ENCODE data around the gene GABRA4.

The GABRA4 gene

DNA sequence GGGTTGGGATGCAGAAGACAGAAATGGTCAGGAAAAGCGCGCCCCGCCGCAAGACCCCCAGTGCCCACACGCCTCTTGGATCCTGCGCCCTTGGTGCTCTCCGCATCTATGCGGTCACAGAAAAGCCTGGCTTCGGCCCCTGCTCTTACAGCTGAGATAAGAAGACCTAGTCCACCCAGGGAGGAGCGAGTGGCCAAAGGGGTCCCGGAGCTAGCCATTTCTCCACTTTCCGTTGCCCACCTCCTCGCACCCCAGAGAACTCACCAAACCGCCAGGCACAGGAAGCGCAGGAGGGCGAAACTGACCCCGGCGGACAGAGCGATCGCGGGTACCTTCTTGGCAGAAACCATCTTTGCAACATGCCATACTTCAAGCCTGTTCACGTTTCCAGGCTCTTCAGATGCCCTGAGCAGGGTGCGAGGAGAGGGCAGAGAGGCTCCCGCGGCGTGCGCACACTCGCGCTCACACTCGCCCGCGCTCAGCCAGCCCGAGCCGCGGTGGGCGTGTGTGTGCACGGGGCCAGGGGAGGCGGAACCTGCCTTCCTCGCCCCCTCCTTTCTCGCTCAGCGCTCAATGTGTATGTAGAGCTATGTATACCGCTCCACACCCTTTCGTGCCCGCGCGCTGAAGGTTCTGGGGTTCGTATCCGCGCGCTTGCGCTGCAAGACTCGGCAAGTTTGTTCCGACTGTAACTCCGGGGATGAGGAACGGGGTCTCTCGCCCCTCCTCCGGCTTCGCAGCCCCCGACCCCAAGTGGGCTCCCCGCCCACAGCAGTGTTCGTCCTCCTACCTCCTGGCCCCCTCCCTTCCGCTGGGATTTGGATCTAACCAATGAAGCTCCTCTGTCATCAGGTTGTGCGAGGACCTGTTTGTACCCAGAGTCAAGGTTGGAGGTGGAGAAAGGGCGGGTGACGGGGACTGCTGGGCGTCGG, at the start of gene GABRA4:
GABRA4 (minus strand) TSS at position 507 of the 932 bp plus-strand sequence; CDS start at position 350, 157 bp downstream.
- no peak for DNase-seq (ENCODE audit: low read depth in 2 of 2)

DNA sequence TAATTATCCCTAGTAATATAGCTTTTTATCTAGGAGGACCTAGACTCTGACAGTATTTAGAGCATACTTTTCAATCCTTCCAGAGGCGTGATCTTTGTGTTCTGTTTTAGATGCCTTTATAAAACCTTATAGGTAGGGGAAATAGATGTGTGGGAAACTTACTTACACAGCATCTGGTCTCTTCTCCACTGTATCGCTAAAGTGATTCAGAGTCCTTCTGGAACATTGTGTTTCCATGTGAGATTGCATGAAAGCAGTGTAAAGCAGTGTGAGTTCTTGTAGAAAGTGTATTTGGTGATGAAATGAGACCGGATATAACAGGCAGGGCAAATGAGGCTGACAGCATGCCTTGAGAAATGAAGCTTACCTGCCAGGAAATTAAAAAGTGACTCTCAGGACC, 47.4 kb upstream of the GABRA4 start:
- DNase-seq (ENCODE audit: low read depth in 2 of 2) = no peak

DNA sequence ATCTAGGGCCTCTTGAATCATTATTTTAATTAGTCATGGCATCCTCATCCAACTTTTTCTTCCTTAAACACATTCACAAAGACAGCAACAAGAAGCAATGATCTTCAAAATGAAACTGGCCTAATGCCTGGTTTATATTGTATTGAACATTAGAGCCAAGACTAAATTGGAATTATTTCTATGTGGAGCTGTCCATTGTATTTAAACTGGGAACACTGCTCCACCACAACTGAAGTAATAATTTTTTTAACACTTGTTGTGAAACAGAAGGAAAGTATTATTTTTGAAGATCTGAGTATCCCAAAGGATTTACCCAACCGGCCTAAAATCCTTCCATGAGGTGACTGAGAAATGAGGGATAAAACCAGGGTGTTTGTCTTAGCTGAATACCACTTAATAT, 44.9 kb upstream of the GABRA4 start:
- no peak for DNase-seq (ENCODE audit: low read depth in 2 of 2)

DNA sequence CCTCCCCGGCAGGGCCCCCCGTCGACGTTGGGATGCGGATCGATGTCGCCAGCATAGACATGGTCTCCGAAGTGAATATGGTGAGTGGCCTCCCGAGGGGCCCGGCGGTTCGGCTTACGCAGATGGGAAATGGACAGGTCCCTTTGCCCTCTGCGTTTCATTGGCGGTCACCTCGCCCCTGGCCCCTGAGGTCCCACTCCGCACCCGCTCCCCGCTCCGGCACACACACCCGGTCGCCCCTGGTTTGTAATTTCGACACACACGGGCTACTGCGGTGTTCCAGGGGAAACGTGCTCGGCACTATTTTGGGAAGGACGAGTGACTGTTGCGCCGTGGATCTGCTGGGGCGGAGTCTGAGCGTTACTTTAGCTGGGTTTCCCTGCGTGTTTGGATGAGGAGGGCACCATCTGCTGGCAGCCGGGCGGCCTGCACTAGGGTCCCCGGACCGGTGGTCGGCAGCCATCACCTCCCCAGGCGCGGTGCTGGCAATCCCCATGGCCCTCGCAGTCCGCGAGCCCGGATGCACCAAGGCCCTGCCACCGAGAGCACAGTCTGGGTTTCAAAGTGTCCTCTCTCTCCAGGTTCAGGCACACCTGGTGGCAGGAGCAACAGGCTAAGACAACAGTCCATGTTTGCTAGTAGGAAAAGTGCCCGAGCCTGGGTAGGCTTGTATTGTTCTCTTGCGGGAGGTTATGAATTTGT, 39.2 kb upstream of the GABRA4 start:
- DNase-seq (ENCODE audit: low read depth in 2 of 2) = no peak

DNA sequence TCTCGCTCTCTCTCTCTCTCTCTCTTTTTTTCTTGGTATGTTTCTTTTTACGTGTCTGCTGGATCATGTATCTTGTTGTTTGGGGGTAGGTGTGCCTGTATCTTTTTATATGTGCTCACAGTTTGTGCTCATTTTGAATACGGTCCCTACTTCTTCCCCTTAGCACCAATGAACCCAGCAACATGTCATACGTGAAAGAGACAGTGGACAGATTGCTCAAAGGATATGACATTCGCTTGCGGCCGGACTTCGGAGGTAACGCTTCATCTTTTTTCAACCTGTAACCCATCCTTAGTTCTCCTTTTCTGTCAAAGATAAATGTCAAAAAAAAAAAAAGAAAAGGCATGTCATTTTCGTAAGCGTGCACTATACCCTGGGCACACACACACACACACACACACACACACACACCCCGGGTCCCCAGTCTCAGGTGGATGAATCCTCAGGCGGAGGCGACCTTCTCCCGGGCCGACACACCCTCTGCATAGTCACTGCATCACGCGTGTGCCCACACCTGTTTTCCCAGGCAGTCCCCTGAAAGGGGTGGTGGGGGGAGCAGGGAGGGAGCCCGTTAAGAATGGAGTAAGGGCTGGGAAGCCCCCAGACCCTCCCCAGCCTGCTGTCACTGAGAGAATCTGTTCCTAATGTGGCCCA, 38.5 kb upstream of the GABRA4 start:
- DNase-seq (ENCODE audit: low read depth in 2 of 2) = no peak

DNA sequence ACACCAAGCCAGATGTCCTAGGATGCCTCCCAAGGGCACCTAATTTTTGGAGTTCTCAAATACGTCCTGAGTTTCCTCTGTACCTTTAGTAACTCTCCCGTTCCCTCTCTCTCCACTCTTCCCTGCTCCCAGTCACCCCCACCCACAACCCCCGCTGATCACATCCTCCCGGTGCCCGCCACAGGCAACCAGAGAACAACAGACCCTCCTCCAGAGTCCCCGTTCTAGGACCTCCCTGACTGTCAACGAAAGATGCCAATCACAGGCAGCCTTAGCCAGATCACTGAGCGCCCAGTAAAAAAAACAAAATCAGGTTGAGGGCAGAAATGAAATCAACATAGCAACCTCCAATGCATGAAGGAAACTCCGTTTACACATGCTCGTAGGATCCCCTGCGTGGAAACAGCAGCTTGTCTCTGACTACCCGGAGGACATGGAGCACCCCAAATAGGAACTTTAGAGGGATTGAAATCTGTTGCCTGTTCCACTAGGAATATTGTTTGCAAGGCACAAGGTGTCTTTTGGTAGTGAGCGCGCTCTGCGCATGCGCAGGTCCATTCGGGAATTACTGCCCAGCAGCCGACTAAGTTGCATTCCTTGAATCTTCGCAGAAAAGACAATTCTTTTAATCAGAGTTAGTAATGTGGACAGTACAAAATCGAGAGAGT, 37.8 kb upstream of the GABRA4 start, which contains the start of gene GABRB1:
GABRB1 (plus strand) TSS at position 557 of the 668 bp plus-strand sequence.
- DNase-seq (ENCODE audit: low read depth in 2 of 2) = no peak

DNA sequence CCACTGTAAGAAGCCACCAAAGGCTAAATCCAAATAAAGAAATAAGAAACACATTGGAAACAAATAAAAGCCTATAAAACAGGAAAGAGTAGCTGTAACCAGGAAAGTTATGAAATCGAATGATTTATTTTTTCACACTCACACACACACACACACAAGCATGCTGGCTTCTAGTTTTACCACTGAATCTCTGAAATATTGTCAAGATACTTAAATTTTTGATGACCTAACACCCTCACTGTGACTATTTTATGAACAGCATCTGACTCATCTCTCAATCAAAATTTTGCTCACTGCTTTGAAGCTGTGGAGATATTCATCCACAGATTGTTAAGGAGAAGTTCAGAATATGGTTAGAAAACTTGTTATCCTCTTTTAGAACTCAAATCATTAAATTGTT, 24.1 kb upstream of the GABRA4 start:
- DNase-seq (ENCODE audit: low read depth in 2 of 2) = no peak

DNA sequence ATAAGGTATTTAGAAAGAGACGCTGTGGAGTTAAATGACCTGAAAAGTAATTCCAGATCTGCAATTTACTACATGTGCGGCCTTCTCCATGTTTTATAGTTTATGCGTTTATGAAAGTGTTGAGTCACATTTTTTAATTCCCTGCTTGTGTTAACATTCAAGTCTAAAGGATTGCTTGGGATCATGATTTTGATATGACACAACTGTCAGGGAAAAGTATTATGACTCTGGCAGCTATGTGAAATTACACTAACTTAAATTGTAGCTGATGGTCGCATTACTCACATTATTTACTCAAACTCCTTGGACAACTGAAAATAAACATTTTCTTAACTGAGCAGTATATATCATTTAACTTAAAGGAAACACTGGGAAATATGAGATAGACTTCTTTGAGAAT, 23.7 kb upstream of the GABRA4 start:
- DNase-seq (ENCODE audit: low read depth in 2 of 2) = no peak

DNA sequence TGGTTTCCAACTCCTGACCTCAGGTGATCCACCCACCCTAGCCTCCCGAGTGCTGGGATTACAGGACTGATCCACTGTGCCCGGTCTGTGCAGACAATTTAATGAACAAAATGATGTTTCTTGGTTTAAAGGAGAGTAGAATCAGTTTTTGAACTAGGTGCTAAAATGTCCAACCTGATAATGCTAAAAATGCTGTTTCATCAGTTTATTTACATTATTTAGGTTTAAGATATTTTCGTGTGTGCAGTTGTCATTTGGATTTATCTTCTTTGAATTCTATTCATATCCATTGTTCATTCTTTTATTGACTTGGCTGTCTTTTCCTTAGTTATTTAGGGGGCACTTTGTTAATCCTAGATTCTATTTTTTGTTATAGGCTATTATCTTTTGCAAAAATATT, 20.0 kb upstream of the GABRA4 start:
- DNase-seq (ENCODE audit: low read depth in 2 of 2) = no peak

DNA sequence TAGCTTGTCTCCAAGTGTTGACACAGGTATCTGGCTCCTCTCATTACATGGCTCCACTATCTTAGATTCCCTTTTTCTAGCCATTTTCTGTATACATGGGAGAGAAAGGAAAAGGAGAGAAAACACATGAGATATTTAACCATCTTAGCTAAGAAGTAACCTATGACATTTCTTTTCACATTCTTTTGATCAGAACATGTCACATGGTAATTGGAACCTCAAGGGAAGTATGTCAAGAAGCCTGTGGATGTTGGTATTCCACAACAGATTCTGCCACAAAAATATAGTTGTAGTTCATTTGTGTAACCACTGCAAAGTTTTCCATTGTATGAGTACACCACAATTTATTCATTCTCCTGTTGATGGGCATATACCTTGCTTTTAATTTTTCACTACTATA, 19.3 kb upstream of the GABRA4 start:
- DNase-seq (ENCODE audit: low read depth in 2 of 2) = no peak

DNA sequence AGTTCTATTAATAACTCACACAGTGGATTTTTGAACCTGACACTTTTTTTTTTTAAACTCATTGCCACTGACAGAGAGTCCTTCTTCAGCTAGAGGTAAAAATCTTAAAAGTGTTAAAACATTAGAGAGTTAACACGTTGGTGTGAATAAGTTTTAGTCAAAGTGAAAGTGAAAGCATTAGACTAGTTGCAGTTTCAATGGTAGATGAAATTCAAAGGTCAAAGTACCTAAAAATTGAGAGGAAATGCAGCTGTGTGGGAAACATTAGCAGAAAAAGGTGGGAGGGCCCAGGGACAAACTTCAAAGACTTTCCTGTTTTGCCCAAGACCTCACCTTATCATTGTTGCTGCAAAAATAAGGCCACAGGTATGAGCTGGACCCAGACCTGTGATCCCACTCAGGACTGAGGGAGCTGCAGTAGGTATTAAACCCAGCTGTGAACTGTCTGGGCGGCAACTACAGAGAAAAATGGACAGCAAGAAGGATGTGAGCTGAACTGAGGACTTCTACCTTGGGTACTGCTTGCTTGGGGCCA, 17.6 kb upstream of the GABRA4 start:
- DNase-seq (ENCODE audit: low read depth in 2 of 2) = no peak

DNA sequence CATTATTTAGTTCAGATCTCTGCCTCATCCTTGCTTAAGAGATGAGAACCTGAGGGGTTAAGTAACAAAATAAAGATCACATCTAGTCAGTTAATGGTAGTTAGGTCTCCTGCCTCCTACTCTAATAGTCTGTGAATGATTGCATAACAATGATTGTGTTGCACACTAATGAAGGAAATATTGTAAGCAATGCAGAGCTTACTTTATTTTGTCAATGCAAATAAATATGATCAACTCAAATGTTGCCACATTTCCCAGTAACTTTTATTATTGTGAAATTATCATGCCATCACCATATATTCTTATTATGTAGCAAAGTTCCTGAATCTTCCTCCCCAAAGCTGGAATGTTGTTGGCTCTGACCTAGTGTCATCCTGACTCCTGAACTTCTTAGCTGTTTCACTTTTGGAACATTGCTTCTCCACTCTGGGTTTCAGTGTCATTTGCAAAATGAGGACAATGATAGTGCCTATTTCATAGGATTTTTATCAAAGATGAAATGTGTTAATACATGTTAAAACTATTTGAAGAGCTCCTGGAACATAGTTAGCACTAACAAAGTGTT, 17.0 kb upstream of the GABRA4 start:
- DNase-seq (ENCODE audit: low read depth in 2 of 2) = no peak

DNA sequence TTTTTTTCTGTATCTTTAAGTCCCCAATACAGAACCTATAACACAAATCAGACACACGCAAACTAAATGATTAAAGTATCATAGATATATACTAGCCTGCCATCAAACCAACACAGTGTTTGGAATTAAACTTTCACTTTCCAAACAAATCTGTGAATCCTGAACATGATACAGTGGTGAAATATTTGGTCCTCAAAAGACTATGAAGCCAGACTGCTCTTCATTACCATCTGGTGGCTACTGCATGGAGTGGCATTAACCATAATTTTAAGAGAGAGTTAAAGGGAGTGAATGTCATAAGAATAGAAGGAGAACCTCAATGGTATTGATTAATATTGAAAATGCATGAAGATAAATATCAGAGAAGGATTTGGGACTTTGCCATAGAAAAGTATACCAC, 9.2 kb upstream of the GABRA4 start:
- no peak for DNase-seq (ENCODE audit: low read depth in 2 of 2)

DNA sequence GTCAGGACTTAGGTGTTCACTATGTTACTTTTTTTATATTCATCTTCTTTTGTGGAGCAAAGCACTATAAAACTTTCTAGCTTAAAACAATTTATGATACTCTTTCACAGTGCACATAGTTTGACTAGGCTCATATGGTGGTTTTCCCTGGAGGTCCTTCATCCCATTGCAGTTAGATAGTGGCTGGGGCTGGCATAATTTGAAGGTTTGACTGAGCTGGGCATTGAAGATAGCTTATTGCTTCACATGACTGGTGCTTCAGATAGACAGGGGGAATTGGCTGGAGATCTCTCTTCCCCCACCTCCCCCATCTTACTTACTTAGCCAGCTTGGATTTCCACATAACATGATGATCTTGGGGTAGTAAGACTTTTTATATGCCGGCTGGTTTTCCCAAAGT, 7.0 kb upstream of the GABRA4 start:
- no peak for DNase-seq (ENCODE audit: low read depth in 2 of 2)

DNA sequence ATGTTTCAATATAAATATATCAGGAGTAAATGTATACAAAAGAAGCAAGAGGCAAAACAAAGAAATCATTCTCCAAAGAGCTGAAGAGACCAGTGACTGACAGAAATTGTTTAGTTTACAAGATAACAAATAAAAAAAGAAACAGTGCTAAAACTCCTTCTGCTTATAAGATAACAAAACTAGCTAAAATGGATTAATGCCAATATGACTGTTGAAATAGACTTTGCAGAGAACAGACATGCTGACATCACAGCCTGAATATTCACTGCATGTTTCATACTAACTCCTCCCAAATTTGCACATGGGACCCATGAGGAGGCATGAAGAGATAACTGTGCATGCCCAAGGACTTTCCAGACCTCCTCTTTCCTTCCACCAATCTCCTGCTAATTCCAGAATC, 6.2 kb upstream of the GABRA4 start:
- no peak for DNase-seq (ENCODE audit: low read depth in 2 of 2)

DNA sequence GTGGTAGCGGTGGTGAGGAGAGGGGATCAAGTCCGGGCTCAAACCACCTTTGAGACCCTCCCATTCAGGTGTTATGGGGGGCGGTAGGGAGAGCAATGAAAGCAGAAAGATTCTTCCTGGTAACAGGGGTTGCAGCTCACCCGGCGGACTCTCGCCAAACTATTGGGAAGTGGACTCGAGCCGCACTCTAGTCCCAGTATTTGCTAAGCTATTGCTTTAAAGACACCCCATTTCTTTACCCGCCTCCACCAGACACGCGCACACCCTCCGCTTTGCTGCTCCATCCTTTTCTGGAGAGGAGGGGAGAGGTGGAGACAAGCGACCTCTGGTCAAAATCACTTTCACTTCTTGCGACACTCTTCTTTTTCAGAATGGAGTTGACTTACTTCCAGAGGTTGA, 625 bp upstream of the GABRA4 start:
- DNase-seq (ENCODE audit: low read depth in 2 of 2) = no peak

DNA sequence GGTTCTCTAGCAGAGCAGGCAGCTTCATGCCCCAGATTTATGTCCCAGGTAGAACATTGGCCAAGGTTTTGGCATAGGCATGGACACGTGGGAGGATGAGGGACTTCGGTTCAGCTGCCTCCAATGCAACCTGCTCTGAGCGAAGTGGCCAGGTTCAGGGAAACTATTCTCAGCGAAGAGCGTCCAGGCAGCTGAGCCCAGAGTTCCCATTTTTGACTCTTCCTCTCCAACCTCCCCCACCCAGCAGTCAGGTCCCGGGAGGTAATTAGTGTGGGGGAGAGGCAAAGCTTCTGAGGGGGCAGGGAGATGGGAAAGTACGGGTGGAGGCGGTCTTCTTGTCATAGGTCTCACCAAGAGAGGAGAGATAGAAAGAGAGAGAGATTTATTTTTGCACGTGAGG, 1.0 kb downstream of the GABRA4 start:
- no peak for DNase-seq (ENCODE audit: low read depth in 2 of 2)

DNA sequence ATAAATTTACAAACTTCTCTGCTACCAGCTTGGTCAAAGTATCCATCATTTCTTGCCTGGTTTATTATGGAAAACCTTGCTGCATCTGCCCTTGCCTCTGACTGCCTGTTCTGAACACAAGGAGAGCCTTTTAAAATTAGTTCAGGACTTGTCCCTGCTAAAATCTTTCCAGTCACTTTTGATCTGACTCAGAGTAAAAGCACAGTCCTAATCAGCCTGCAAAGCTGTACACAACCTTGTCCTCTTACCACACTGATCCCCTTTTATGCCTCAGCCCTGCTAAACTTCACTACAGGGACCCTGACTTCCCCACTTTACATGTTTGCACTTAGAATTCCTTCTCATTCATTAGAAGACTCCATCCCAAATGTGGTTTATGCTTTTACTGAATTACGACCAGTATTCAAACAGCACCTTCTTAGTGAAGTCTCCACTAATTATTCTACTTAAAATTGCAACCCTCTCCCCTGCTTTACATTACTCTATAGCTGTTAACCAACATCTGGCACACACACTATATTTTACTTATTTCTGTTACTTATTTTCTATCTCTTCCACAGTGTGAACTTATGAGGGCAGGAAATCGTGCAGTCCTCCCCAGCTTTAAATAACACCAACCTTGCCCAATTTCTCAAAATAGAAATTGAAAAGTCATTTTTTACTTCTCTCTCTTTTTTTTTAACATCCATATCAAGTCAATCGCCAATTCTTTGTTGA, 6.3 kb downstream of the GABRA4 start:
- DNase-seq (ENCODE audit: low read depth in 2 of 2) = no peak

DNA sequence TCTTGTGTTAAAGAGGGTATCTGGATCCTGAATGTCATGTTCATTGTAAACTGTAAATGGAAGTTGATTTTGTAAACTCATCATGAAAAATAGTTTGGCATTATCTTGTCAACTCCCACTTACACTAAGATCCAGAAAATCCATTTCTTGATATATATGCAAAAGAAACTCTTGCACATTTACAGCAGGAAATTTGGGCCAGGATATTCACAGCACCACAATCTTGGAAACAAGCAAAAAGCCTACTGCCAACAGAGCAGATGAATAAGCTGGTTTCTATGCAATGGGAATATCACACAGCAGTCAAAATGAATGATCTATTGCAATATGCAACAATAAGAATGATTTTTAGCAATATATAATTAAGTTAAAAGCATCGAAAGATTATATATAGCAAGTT, 8.6 kb downstream of the GABRA4 start:
- no peak for DNase-seq (ENCODE audit: low read depth in 2 of 2)

DNA sequence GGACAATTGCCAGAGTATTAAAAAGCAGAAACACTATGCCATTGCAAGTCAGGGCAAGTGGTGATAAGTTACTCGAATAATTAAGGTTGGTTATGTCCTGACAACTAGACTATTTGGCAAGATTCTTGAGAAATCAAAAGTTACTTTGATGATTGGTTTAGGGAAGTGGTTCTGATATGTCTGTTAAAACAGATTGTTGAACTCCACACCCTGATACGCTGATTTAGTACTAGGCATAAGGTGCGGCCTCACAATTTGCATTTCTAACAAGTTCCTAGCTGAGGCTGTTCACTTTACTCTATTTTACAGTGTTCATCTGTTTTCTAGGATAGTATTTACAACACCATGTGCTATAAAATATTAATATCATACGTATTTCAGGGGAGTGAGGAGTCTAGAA, 12.5 kb downstream of the GABRA4 start:
- DNase-seq (ENCODE audit: low read depth in 2 of 2) = no peak

DNA sequence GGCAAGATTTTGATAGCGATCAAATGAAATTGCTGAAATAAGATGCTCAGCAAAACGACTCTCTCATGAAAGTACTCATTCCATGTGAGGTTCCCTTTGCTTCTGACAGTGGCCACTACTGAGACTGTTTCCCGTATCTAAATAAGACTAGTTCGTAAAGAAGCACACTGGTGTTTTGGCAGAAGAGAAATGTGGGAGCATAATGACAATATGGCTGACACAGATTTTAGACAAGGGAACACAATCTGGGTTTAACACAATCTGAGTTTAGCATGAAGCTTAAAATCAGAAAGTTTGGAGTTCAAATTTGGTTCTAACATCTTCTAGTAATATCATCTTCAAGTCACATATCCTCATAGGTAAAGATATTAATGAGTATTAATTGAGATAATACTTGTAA, 13.7 kb downstream of the GABRA4 start:
- DNase-seq (ENCODE audit: low read depth in 2 of 2) = no peak

Measured in stimulated activated CD8-positive, alpha-beta memory T cell treated with anti-CD3 and anti-CD28 coated beads, Interleukin-7, amount 100 ng/mL, for 4 hours (primary cell).